ENCODE data around the gene PPP1R1A.

Gene PPP1R1A

DNA sequence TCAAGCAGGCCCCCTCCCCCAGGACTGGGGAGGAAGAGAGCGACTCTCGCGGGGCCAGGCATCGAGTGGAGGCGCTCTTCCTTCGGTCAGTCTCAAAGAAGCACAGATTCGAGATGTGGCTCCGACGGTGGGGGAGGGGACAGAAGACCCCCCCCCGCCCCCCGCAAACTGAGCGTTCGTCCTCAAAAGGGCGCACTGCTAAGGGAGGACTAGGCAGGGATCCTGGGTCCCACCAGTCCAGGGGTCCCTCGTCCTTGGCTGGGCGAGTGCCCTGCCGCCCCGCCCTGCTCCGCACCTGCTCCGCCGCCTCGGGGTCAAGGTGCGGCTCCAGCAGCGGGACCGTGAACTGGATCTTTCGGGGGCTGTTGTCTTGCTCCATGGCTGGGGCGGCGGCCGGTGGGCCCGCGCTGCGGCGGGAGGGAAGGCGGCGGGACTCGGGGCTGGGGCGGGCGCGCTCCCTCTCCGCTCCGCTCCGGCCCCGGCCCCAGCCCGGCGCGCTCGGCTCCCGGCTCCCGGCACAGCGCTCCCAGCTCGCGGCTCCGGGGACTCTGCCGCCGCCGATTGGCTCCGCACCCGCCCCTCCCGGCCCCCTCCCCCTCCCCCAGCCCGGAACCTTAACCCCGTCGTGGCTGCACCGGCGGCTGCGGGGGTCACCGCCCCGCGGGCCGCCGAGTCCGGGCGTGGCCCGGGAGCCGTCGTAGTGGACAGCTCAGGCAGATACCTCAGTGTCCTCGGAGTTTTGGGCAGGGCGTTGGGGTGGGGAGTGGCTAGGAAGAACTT, at the start of gene PPP1R1A:
PPP1R1A (minus strand) TSS at position 550 of the 780 bp plus-strand sequence; CDS start at position 379, 171 bp downstream.
- no peak for DNase-seq (ENCODE audit: low read depth)

DNA sequence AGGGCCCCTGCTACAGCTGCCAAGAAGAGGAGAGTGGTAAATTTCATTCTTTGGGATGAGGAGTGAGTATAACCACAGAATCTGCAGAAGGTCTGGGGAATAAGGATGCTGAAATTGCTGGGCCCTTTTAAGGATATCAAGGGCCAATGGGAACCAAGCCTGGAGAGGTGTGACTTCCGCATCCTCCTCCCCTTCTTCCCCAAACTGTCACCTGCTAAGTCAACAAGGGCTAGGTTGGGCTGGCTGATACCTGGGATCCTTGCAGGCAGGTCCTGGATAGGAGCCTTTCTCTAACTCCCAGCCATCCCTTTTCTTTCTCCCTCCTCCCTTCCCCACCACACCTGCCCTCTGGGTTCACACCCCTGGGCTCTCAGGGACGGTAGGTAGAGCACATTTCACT, 46.3 kb upstream of the PPP1R1A start, which contains the start of gene LACRT:
LACRT (minus strand) TSS at position 101 of the 400 bp plus-strand sequence; CDS start at position 47, 54 bp downstream.
- DNase-seq (ENCODE audit: low read depth), result no peak

DNA sequence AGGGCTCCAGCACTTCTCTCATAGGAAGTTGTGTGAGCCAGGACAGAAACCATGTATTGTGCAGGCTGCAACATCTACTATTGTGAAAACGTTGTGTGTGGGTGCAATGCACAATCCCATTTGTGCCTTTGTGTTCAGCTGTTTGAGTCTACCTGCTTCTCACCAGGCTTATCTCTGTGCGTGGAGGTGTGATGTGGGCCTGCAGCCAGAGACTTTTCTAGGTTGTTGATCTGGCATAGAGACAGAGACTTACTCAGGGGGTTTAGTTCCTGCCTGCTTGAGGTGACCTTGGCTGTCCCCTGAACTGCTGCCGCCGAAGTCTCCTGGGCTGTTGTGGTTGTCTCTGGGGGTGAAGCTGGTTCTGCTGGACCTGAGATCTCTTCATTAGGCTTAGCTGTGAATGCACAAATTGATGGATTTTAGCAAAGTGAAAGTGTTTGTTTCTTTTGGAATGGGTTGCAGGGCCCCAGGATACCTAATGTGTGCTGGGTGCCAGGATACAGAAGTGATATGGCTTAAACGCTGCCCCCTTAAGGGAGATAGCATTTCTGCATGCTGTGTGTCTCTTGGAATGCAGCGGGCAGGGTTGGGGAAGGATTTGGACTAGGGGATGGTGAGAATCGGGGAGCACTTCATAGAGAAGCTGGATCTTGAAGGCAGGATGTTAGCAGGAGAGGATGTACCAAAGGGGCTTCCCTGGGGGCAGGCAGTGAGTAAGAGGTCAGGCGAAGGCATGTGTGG, 43.7 kb upstream of the PPP1R1A start:
- DNase-seq (ENCODE audit: low read depth), result no peak

DNA sequence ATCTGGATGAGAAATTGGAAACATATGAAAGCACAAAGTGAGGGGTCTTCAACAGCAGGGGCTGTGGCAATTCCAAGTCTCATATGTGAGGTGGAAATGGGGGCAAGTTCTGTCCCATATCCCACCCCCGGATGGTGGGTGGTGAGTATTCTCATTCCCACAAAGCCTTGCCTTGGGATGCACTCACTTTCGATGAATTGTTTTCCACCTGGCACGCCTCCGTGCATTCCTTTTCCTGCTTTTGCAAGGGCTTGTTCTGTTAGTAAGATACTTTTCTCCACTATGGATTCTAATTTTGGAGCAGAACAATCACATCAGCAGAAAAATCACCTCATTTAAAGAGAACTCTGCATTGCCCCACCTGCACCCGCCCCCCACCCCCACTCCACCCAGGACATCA, 43.1 kb upstream of the PPP1R1A start:
- no peak for DNase-seq (ENCODE audit: low read depth)

GRCh38 chr12:54629925-54630324, 41.5 kb upstream of the PPP1R1A start:
- no peak for DNase-seq (ENCODE audit: low read depth)

GRCh38 chr12:54628186-54628846, 39.9 kb upstream of the PPP1R1A start:
- DNase-seq (ENCODE audit: low read depth), result no peak

DNA sequence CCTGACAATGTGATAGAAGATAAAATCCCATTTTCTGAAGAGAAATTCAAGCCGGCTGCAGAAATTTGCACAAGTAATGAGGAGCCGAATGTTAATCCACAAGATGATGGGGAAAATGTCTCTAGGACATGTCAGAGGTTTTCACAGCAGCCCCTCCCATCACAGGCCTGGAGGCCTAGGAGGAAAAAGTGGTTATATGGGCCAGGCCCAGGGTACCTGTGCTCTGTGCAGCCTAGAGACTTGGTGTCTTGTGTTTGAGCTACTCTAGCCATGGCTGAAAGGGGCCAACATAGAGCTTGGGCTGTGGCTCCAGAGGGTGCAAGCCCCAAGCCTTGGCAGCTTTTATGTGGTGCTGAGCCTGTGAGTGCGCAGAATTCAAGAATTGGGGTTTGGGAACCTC, 38.8 kb upstream of the PPP1R1A start:
- no peak for DNase-seq (ENCODE audit: low read depth)

GRCh38 chr12:54625598-54625997, 37.1 kb upstream of the PPP1R1A start:
- DNase-seq (ENCODE audit: low read depth), result no peak

DNA sequence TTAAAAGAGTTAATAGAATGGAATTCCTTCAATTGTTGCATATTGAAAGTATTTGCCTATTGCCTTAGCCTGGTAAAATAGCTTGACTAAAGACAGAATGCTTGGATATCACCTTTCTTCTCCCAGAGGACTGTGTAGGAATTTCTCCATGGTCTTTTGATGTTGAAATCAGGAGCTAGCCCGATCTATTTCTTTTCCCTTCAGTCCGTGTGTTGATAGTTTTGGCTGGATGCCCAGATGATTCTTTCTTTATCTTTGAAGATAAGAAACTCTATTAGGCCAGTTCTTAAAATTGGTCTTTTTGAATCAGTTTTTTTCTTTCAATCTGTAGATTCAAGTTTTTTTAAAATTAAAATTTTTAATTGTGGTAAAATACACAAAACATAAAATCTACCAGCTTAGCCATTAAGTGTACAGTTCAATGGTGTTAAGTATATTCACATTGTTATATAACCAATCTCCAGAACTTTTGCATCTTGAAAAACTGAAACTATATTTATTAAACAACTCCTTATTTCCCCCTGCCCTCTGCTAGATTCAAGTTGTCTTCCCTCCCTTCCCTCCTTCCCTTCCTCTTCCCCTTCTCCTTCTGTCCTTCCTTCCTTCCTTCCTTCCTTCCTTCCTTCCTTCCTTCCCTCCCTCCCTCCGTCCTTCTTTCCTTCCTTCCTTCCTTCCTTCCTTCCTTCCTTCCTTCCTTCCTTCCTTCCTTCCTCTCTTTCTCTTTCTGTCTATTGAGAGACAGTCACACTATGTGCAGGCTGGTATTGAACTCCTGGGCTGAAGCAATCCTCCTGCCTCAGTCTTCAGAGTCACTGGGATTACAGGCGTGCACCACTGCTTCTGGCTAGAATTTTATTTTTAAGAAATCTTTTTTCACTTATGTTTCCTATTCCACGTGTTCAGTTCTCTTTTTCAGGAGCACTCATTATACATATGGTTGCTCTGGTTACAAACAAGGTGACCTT, 36.1 kb upstream of the PPP1R1A start:
- no peak for DNase-seq (ENCODE audit: low read depth)

- no peak for DNase-seq (ENCODE audit: low read depth)
These were observed 34.2 kb upstream of the PPP1R1A start for GRCh38 chr12:54622463-54623183.

- no peak for DNase-seq (ENCODE audit: low read depth)
These were observed 28.6 kb upstream of the PPP1R1A start for GRCh38 chr12:54616933-54617680.

DNA sequence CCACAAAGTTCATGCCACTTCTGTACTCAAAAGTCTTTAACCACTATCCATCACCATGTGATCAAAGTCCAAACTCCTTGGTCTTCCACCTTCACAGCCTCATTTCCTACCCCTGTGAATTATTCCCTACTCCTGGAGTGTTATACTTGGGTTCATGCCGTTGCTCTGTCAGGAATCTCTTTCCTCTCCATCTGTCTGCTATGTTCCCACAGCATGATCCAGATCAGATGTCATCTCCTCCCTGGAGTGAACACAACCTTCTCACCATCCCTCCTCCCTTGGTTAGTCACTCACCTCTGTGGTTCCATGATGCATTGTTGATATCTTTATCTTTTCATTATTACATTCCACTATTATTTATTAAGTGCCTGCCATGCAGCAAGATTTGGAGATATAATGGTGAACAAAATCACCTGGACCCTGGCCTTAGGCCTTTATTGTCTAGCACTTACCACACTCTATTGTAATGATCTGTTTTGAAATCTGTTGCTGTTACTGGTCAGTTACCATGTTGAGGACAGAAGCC, 23.8 kb upstream of the PPP1R1A start:
- DNase-seq (ENCODE audit: low read depth), result no peak

GRCh38 chr12:54611715-54612149, 23.3 kb upstream of the PPP1R1A start:
- DNase-seq (ENCODE audit: low read depth), result no peak

GRCh38 chr12:54608769-54609168, 20.3 kb upstream of the PPP1R1A start:
- DNase-seq (ENCODE audit: low read depth), result no peak

DNA sequence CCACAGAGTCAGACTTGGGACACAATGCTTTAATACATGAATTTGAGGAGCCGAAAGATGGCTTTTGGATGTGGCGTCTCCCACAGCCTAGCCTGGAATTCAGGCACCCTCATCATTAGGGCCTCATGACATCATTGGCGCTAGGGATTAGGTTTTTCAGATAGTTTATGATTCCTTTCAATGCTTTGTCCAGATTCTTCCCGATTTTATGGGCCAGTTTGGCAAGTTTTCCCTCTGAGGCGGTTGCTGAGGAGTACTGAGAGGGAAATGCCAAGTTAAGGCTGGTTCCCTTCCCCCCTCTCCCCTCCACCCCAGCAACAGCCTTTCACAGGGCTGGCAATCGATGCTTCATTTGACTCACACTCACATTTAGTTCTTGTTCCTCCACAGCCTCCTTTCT, 19.7 kb upstream of the PPP1R1A start:
- DNase-seq (ENCODE audit: low read depth), result no peak

DNA sequence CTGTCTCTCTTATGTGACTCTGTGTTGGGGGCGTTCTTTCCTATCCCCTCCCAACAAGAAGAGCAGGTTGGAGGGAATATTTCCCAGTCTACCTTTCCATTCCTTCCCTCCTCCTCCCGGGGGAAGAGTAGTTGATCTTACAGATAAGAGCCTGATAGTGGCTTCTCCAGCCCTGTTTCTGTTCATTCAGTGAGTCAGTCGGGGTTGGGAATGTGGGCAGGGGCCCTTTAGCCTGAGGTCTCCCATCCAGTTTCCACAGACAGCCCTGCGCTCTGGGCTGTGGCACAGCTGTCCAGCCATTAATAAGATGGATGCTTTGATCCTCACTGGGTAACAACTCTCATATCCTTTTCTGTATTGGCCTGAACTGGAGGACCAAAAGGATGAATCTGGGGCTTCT, 18.1 kb upstream of the PPP1R1A start:
- no peak for DNase-seq (ENCODE audit: low read depth)

DNA sequence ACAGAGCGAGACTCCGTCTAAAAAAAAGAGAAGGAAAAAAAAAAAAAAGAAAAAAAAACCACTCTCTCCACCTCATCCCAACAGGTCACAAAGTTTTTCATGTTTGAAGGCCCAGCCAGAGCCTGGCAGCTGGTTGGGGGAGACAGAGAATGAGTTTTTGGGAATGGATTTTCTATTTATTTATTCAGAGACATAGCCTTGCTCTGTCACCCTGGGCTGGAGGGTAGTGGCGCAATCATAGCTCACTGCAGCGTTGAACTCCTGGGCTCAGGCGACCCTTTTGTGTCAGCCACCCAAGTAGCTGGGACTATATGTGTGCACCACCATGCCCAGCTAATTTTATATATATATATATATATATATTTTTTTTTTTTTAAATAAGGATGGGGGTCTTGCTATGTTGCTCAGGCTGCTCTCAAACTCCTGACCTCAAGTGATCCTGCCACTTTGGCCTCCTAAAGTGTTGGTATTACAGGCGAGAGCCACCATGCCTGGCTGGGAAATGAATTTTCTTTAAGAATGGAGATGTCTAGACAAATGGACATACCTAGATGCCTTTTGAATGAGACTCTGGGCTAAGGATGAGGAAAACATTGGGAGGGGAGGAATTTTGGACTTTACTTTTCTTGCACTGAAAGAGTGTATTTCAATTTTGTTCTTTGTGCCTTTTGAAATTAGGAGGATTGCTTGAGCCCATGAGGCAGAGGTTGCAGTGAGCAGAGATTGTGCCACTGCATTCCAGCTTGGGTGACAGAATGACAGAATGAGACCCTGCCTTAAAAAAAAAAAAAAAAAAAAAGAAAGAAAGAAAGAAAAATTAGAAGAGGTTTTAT, 16.9 kb upstream of the PPP1R1A start:
- DNase-seq (ENCODE audit: low read depth), result no peak

DNA sequence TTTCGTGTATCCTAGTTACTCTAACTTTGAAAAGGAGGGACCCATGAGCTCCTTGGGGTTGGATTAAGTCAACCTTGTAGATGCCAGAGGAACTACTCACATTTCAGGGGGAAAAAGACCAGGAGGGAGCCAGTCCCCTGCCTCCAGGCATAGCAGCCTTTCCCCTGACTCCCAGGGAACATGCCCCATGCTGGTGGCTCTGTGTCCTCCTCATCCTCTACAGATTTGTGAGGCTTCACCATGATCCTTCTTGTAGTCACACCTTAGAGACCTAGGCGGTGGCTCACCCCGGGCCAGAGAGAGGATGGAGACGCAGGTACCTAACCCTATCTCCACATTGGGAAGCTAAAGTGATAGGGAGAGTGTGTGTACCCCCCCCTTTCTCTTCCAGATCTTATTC, 16.0 kb upstream of the PPP1R1A start:
- no peak for DNase-seq (ENCODE audit: low read depth)

DNA sequence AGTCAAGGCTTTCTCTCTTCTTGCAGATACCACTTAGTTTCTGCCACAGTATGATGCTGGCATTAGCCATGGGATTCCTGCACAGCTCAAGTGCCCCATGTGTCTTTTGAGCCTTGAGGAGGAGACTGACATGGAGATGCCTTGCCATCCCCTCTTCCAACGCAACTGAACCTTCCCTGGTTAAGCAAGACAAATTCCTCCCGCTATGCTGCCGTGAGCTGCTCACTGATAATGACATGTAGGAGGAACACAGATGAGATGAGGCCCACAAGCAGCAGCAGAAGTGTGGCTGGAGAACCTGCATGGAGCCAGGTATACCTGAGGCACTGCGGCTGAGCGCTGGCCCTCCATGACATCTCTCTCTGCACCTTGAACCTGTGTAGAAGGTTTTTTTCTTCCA, 15.4 kb upstream of the PPP1R1A start:
- no peak for DNase-seq (ENCODE audit: low read depth)

Data from T-helper 22 cell (primary cell).